ENCODE data around the gene KYNU. TPM values are rescaled to one million over a fixed set of nuclear protein-coding genes. Genes with fewer than 3 reads are reported as not detected.

KYNU gene
- total RNA-seq, 1 experiment from 2014 or later, result 55.7 TPM

GRCh38 chr2:142930835-142931398 is 53.5 kb downstream of the KYNU start:
- CTCF ChIA-PET, result no interaction called here
- H3K36me3 ChIP-seq (ENCODE audit: low read depth), result no peaks in the 10 kb centered on the region
- no peaks in the 10 kb centered on the region for H3K27me3 ChIP-seq (ENCODE audit: insufficient read depth, low read depth)
- no peaks in the 10 kb centered on the region for H4K20me1 ChIP-seq (ENCODE audit: insufficient read depth)
- no peaks in the 10 kb centered on the region for H3K9me2 ChIP-seq (ENCODE audit: insufficient read depth)
- no peaks in the 10 kb centered on the region for H3K4me1 ChIP-seq (replicated peaks; ENCODE audit: insufficient read depth)
- intact Hi-C loops (cut with micrococcal nuclease; ENCODE audit: unreplicated experiment), result no loop called here
- DNase-seq, result no peak
- no peak overlapping the region for H3K4me3 ChIP-seq
- no peak overlapping the region for H2AFZ ChIP-seq
- no peak overlapping the region for H3K27ac ChIP-seq
- POLR2A ChIA-PET (ENCODE audit: unreplicated experiment), result no interaction called here
- H3K79me2 ChIP-seq (ENCODE audit: low read depth), result no peaks in the 10 kb centered on the region
- H3K4me2 ChIP-seq, result no peak overlapping the region
- BruUV-seq (replicated peaks), result no TSS peak
- no peak for TF ChIP-seq EZH2 (IDR thresholded peaks at IDR 0.05; ENCODE audit: low read depth)
- TF ChIP-seq, protein P1, sequence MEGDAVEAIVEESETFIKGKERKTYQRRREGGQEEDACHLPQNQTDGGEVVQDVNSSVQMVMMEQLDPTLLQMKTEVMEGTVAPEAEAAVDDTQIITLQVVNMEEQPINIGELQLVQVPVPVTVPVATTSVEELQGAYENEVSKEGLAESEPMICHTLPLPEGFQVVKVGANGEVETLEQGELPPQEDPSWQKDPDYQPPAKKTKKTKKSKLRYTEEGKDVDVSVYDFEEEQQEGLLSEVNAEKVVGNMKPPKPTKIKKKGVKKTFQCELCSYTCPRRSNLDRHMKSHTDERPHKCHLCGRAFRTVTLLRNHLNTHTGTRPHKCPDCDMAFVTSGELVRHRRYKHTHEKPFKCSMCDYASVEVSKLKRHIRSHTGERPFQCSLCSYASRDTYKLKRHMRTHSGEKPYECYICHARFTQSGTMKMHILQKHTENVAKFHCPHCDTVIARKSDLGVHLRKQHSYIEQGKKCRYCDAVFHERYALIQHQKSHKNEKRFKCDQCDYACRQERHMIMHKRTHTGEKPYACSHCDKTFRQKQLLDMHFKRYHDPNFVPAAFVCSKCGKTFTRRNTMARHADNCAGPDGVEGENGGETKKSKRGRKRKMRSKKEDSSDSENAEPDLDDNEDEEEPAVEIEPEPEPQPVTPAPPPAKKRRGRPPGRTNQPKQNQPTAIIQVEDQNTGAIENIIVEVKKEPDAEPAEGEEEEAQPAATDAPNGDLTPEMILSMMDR (conservative IDR thresholded peaks at IDR 0.05), result no peak
- H3K9me3 ChIP-seq (ENCODE audit: insufficient read depth, low read depth), result no peaks in the 10 kb centered on the region
- no peaks in the 10 kb centered on the region for H3F3A ChIP-seq (ENCODE audit: insufficient read depth, low read depth)

- Histone ChIP-seq H3K4me3 (no peak overlapping the region), H3K9me3 (ENCODE audit: insufficient read depth, low read depth) (no peaks in the 10 kb centered on the region; the same call in 1 of the 2 replicates), H3K27ac (no peak overlapping the region), H2AFZ (no peak overlapping the region), H3K9me2 (ENCODE audit: insufficient read depth) (no peaks in the 10 kb centered on the region), H3K27me3 (ENCODE audit: insufficient read depth, low read depth) (no peaks in the 10 kb centered on the region), H3K79me2 (ENCODE audit: low read depth) (no peaks in the 10 kb centered on the region), H3K4me1 (replicated peaks; ENCODE audit: insufficient read depth) (peaks cover 7% of the 10 kb centered on the region), H3K36me3 (ENCODE audit: low read depth) (no peaks in the 10 kb centered on the region), H3K4me2 (no peak overlapping the region), H4K20me1 (ENCODE audit: insufficient read depth) (no peaks in the 10 kb centered on the region), H3F3A (ENCODE audit: insufficient read depth, low read depth) (no peaks in the 10 kb centered on the region)
- no peak for DNase-seq
- no TSS peak for BruUV-seq (replicated peaks)
- ChIA-PET POLR2A (ENCODE audit: unreplicated experiment) (no interaction called here), CTCF (no interaction called here)
- TF ChIP-seq, protein P1 (conservative IDR thresholded peaks at IDR 0.05), result no peak
- TF ChIP-seq EZH2 (IDR thresholded peaks at IDR 0.05; ENCODE audit: low read depth), result no peak
- intact Hi-C loops (cut with micrococcal nuclease; ENCODE audit: unreplicated experiment), result no loop called here
Observed at GRCh38 chr2:142933916-142934315, 56.5 kb downstream of the KYNU start.

- POLR2A ChIA-PET (ENCODE audit: unreplicated experiment), result no interaction called here
- no peaks in the 10 kb centered on the region for H3K79me2 ChIP-seq (ENCODE audit: low read depth)
- TF ChIP-seq, protein P1 (conservative IDR thresholded peaks at IDR 0.05), result no peak
- TF ChIP-seq EZH2 (IDR thresholded peaks at IDR 0.05; ENCODE audit: low read depth), result no peak
- no peak overlapping the region for H3K27ac ChIP-seq
- H3K4me1 ChIP-seq (replicated peaks; ENCODE audit: insufficient read depth), result peaks cover 7% of the 10 kb centered on the region
- H3K9me2 ChIP-seq (ENCODE audit: insufficient read depth), result no peaks in the 10 kb centered on the region
- H4K20me1 ChIP-seq (ENCODE audit: insufficient read depth), result no peaks in the 10 kb centered on the region
- no TSS peak for BruUV-seq (replicated peaks)
- no peak overlapping the region for H2AFZ ChIP-seq
- H3K4me3 ChIP-seq, result no peak overlapping the region
- no peaks in the 10 kb centered on the region for H3K36me3 ChIP-seq (ENCODE audit: low read depth)
- no peak overlapping the region for H3K4me2 ChIP-seq
- no peaks in the 10 kb centered on the region; the same call in 1 of the 2 replicates for H3K9me3 ChIP-seq (ENCODE audit: insufficient read depth, low read depth)
- H3K27me3 ChIP-seq (ENCODE audit: insufficient read depth, low read depth), result no peaks in the 10 kb centered on the region
- CTCF ChIA-PET, result no interaction called here
- H3F3A ChIP-seq (ENCODE audit: insufficient read depth, low read depth), result no peaks in the 10 kb centered on the region
- intact Hi-C loops (cut with micrococcal nuclease; ENCODE audit: unreplicated experiment), result no loop called here
- no peak for DNase-seq
Observed at GRCh38 chr2:142935563-142936089, 58.2 kb downstream of the KYNU start.

All from PC-9 (cell line).